ENCODE data around the gene CXCL3.

CXCL3 gene

GRCh38 chr4:74061430-74061829 is 22.9 kb upstream of the CXCL3 start:
- no peaks in the 10 kb centered on the region for H3K36me3 Mint-ChIP-seq (ENCODE audit: low read depth)
- no peaks in the 10 kb centered on the region for H3K9me3 Mint-ChIP-seq
- no peak for DNase-seq (ENCODE audit: low spot score)
- H3K27me3 Mint-ChIP-seq (ENCODE audit: low read depth): no peaks in the 10 kb centered on the region
- H3K27ac Mint-ChIP-seq: no peak overlapping the region
- no peak overlapping the region for H3K4me3 Mint-ChIP-seq
- no peaks in the 10 kb centered on the region for H3K4me1 Mint-ChIP-seq (ENCODE audit: low read depth)

- no peak for DNase-seq (ENCODE audit: low spot score)
- Mint-ChIP-seq H3K27me3 (ENCODE audit: low read depth) (peaks cover 7% of the 10 kb centered on the region), H3K4me1 (ENCODE audit: low read depth) (no peaks in the 10 kb centered on the region), H3K36me3 (ENCODE audit: low read depth) (no peaks in the 10 kb centered on the region), H3K27ac (no peak overlapping the region), H3K4me3 (no peak overlapping the region), H3K9me3 (no peaks in the 10 kb centered on the region)
Observed at GRCh38 chr4:74059161-74059829, 20.8 kb upstream of the CXCL3 start.

GRCh38 chr4:74058048-74058651 is 19.7 kb upstream of the CXCL3 start:
- H3K27ac Mint-ChIP-seq: no peak overlapping the region
- H3K9me3 Mint-ChIP-seq: no peaks in the 10 kb centered on the region
- no peaks in the 10 kb centered on the region for H3K4me1 Mint-ChIP-seq (ENCODE audit: low read depth)
- DNase-seq (ENCODE audit: low spot score): no peak
- H3K36me3 Mint-ChIP-seq (ENCODE audit: low read depth): no peaks in the 10 kb centered on the region
- no peak overlapping the region for H3K4me3 Mint-ChIP-seq
- H3K27me3 Mint-ChIP-seq (ENCODE audit: low read depth): peaks cover 7% of the 10 kb centered on the region

GRCh38 chr4:74057588-74057987 is 19.1 kb upstream of the CXCL3 start:
- Mint-ChIP-seq H3K36me3 (ENCODE audit: low read depth) (no peaks in the 10 kb centered on the region), H3K27me3 (ENCODE audit: low read depth) (peaks cover 7% of the 10 kb centered on the region), H3K4me1 (ENCODE audit: low read depth) (no peaks in the 10 kb centered on the region), H3K4me3 (no peak overlapping the region), H3K27ac (no peak overlapping the region), H3K9me3 (no peaks in the 10 kb centered on the region)
- no peak for DNase-seq (ENCODE audit: low spot score)

GRCh38 chr4:74056858-74057562 is 18.5 kb upstream of the CXCL3 start:
- DNase-seq (ENCODE audit: low spot score): no peak
- Mint-ChIP-seq H3K4me3 (no peak overlapping the region), H3K4me1 (ENCODE audit: low read depth) (no peaks in the 10 kb centered on the region), H3K27me3 (ENCODE audit: low read depth) (peaks cover 7% of the 10 kb centered on the region), H3K27ac (no peak overlapping the region), H3K36me3 (ENCODE audit: low read depth) (no peaks in the 10 kb centered on the region), H3K9me3 (no peaks in the 10 kb centered on the region)

GRCh38 chr4:74056114-74056857 is 17.8 kb upstream of the CXCL3 start:
- H3K27ac Mint-ChIP-seq: no peak overlapping the region
- peaks cover 7% of the 10 kb centered on the region for H3K27me3 Mint-ChIP-seq (ENCODE audit: low read depth)
- no peaks in the 10 kb centered on the region for H3K4me1 Mint-ChIP-seq (ENCODE audit: low read depth)
- H3K36me3 Mint-ChIP-seq (ENCODE audit: low read depth): no peaks in the 10 kb centered on the region
- H3K9me3 Mint-ChIP-seq: no peaks in the 10 kb centered on the region
- no peak overlapping the region for H3K4me3 Mint-ChIP-seq
- DNase-seq (ENCODE audit: low spot score): no peak

GRCh38 chr4:74055498-74055897 is 17.0 kb upstream of the CXCL3 start:
- no peak overlapping the region for H3K27ac Mint-ChIP-seq
- DNase-seq (ENCODE audit: low spot score): no peak
- no peaks in the 10 kb centered on the region for H3K9me3 Mint-ChIP-seq
- H3K36me3 Mint-ChIP-seq (ENCODE audit: low read depth): no peaks in the 10 kb centered on the region
- no peak overlapping the region for H3K4me3 Mint-ChIP-seq
- H3K27me3 Mint-ChIP-seq (ENCODE audit: low read depth): peaks cover 7% of the 10 kb centered on the region
- no peaks in the 10 kb centered on the region for H3K4me1 Mint-ChIP-seq (ENCODE audit: low read depth)

- Mint-ChIP-seq H3K4me1 (ENCODE audit: low read depth) (no peaks in the 10 kb centered on the region), H3K4me3 (no peak overlapping the region), H3K27ac (no peak overlapping the region), H3K9me3 (no peaks in the 10 kb centered on the region), H3K36me3 (ENCODE audit: low read depth) (no peaks in the 10 kb centered on the region), H3K27me3 (ENCODE audit: low read depth) (peaks cover 7% of the 10 kb centered on the region)
- DNase-seq (ENCODE audit: low spot score): no peak
Observed at GRCh38 chr4:74055096-74055495, 16.6 kb upstream of the CXCL3 start.

GRCh38 chr4:74054483-74055047 is 16.1 kb upstream of the CXCL3 start:
- Mint-ChIP-seq H3K27me3 (ENCODE audit: low read depth) (peaks cover 7% of the 10 kb centered on the region), H3K4me3 (no peak overlapping the region), H3K27ac (no peak overlapping the region), H3K4me1 (ENCODE audit: low read depth) (no peaks in the 10 kb centered on the region), H3K36me3 (ENCODE audit: low read depth) (no peaks in the 10 kb centered on the region), H3K9me3 (no peaks in the 10 kb centered on the region)
- no peak for DNase-seq (ENCODE audit: low spot score)

- H3K9me3 Mint-ChIP-seq: no peaks in the 10 kb centered on the region
- no peak for DNase-seq (ENCODE audit: low spot score)
- no peaks in the 10 kb centered on the region for H3K36me3 Mint-ChIP-seq (ENCODE audit: low read depth)
- H3K4me1 Mint-ChIP-seq (ENCODE audit: low read depth): no peaks in the 10 kb centered on the region
- H3K4me3 Mint-ChIP-seq: no peak overlapping the region
- H3K27ac Mint-ChIP-seq: no peak overlapping the region
- peaks cover 8% of the 10 kb centered on the region for H3K27me3 Mint-ChIP-seq (ENCODE audit: low read depth)
Observed at GRCh38 chr4:74047152-74047551, 8.7 kb upstream of the CXCL3 start.

GRCh38 chr4:74045772-74046171 is 7.3 kb upstream of the CXCL3 start:
- Mint-ChIP-seq H3K4me3 (no peak overlapping the region), H3K27ac (no peak overlapping the region), H3K27me3 (ENCODE audit: low read depth) (peaks cover 17% of the 10 kb centered on the region), H3K4me1 (ENCODE audit: low read depth) (no peaks in the 10 kb centered on the region), H3K36me3 (ENCODE audit: low read depth) (no peaks in the 10 kb centered on the region), H3K9me3 (no peaks in the 10 kb centered on the region)
- no peak for DNase-seq (ENCODE audit: low spot score)

- peaks cover 21% of the 10 kb centered on the region for H3K27me3 Mint-ChIP-seq (ENCODE audit: low read depth)
- H3K4me1 Mint-ChIP-seq (ENCODE audit: low read depth): no peaks in the 10 kb centered on the region
- no peaks in the 10 kb centered on the region for H3K36me3 Mint-ChIP-seq (ENCODE audit: low read depth)
- no peak for DNase-seq (ENCODE audit: low spot score)
- no peak overlapping the region for H3K4me3 Mint-ChIP-seq
- H3K9me3 Mint-ChIP-seq: no peaks in the 10 kb centered on the region
- H3K27ac Mint-ChIP-seq: no peak overlapping the region
Observed at GRCh38 chr4:74045247-74045646, 6.8 kb upstream of the CXCL3 start.

GRCh38 chr4:74044677-74045076 is 6.2 kb upstream of the CXCL3 start:
- DNase-seq (ENCODE audit: low spot score): no peak
- peaks cover 26% of the 10 kb centered on the region for H3K27me3 Mint-ChIP-seq (ENCODE audit: low read depth)
- no peaks in the 10 kb centered on the region for H3K9me3 Mint-ChIP-seq
- H3K4me3 Mint-ChIP-seq: no peak overlapping the region
- H3K36me3 Mint-ChIP-seq (ENCODE audit: low read depth): no peaks in the 10 kb centered on the region
- H3K27ac Mint-ChIP-seq: no peak overlapping the region
- H3K4me1 Mint-ChIP-seq (ENCODE audit: low read depth): no peaks in the 10 kb centered on the region

- no peak for DNase-seq (ENCODE audit: low spot score)
- no peak overlapping the region for H3K27ac Mint-ChIP-seq
- peaks cover 4% of the 10 kb centered on the region for H3K4me1 Mint-ChIP-seq (ENCODE audit: low read depth)
- H3K9me3 Mint-ChIP-seq: no peaks in the 10 kb centered on the region
- H3K27me3 Mint-ChIP-seq (ENCODE audit: low read depth): peaks cover 35% of the 10 kb centered on the region
- H3K36me3 Mint-ChIP-seq (ENCODE audit: low read depth): no peaks in the 10 kb centered on the region
- H3K4me3 Mint-ChIP-seq: no peak overlapping the region
Observed at GRCh38 chr4:74042681-74043080, 4.2 kb upstream of the CXCL3 start.

Measured in T-helper 2 cell treated with Interferon-gamma antibody and Interleukin-4, amounts not matched to agents 5 μg/mL and 100 μg/mL, for 36 hours (primary cell).